IgD-negative memory B cell (primary cell): Measurements from ENCODE around the gene SIN3A. TPM values are rescaled to one million over a fixed set of nuclear protein-coding genes. Genes with fewer than 3 reads are reported as not detected.

Experiments used
- H3K27ac Mint-ChIP-seq, 3 donors: one replicate each; pipeline ENCODE4 v1.8.0; 2020 to 2022; ENCODE audit warnings: mild to moderate bottlenecking in 3 of 3, mixed read lengths in 3 of 3, moderate library complexity in 1 of 3
- H3K27me3 Mint-ChIP-seq: one replicate; pipeline ENCODE4 v1.8.0; 2021; ENCODE audit warnings: mixed read lengths
- H3K36me3 Mint-ChIP-seq: one replicate; pipeline ENCODE4 v1.8.0; 2020; ENCODE audit warnings: mild to moderate bottlenecking, mixed read lengths
- H3K4me1 Mint-ChIP-seq, 3 donors: one replicate each; pipeline ENCODE4 v1.8.0; 2020 to 2022; ENCODE audit warnings: mixed read lengths in 3 of 3, mild to moderate bottlenecking in 1 of 3
- H3K4me3 Mint-ChIP-seq, 4 donors: one replicate each; pipeline ENCODE4 v1.8.0; 2020 to 2022; ENCODE audit warnings: mild to moderate bottlenecking in 4 of 4, mixed read lengths in 4 of 4, moderate library complexity in 3 of 4
- H3K9me3 Mint-ChIP-seq, 3 donors: one replicate each; pipeline ENCODE4 v1.8.0; 2020 to 2021; ENCODE audit warnings: mixed read lengths in 3 of 3, mild to moderate bottlenecking in 1 of 3
- polyA plus RNA-seq: library from polyadenylated mRNA; unstranded; fragments of 300-500 nt; fragmentation: Illumina TruSeq; gene quantifications from one replicate; pipeline ENCODE4 v1.2.3, GENCODE V29; 2021

Gene SIN3A
- polyA plus RNA-seq, 1 donor from 2014 or later, result 15.9 TPM

GRCh38 chr15:75371901-75372688 lies 79.4 kb downstream of the SIN3A start:
- Mint-ChIP-seq H3K4me3 (no peak overlapping the region), H3K36me3 (peaks cover 7% of the 10 kb centered on the region), H3K4me1 (peaks cover 7 to 22% (median 17%) of the 10 kb centered on the region in 3 donors), H3K27me3 (no peaks in the 10 kb centered on the region), H3K9me3 (no peaks in the 10 kb centered on the region), H3K27ac (peak overlapping the region in 1 of 3 donors; percentile 43)

GRCh38 chr15:75371486-75371885 lies 80.0 kb downstream of the SIN3A start:
- Mint-ChIP-seq H3K9me3 (no peaks in the 10 kb centered on the region), H3K4me3 (no peak overlapping the region), H3K27ac (peak overlapping the region in 1 of 3 donors; percentile 43), H3K4me1 (peaks cover 7 to 22% (median 17%) of the 10 kb centered on the region in 3 donors), H3K36me3 (peaks cover 7% of the 10 kb centered on the region), H3K27me3 (no peaks in the 10 kb centered on the region)

- no peaks in the 10 kb centered on the region for H3K27me3 Mint-ChIP-seq
- peaks cover 6 to 21% (median 17%) of the 10 kb centered on the region in 3 donors for H3K4me1 Mint-ChIP-seq
- H3K4me3 Mint-ChIP-seq, result peak overlapping the region; percentile 60 to 96 (median 92)
- no peaks in the 10 kb centered on the region for H3K9me3 Mint-ChIP-seq
- H3K36me3 Mint-ChIP-seq, result peaks cover 4% of the 10 kb centered on the region
- peak overlapping the region; percentile 97 to 100 (median 99) for H3K27ac Mint-ChIP-seq
Observed at GRCh38 chr15:75369897-75370581, 81.5 kb downstream of the SIN3A start.

- Mint-ChIP-seq H3K27ac (peak overlapping the region; percentile 97 to 100 (median 99)), H3K4me3 (peak overlapping the region; percentile 90 to 97 (median 95)), H3K4me1 (peaks cover 7 to 19% (median 10%) of the 10 kb centered on the region in 3 donors), H3K27me3 (no peaks in the 10 kb centered on the region), H3K9me3 (no peaks in the 10 kb centered on the region), H3K36me3 (peaks cover 5% of the 10 kb centered on the region)
Observed at GRCh38 chr15:75368689-75369239, 82.7 kb downstream of the SIN3A start.

- Mint-ChIP-seq H3K27me3 (no peaks in the 10 kb centered on the region), H3K36me3 (peaks cover 4% of the 10 kb centered on the region)
Observed at GRCh38 chr15:75367913-75368688, 83.4 kb downstream of the SIN3A start, which contains the start of gene MAN2C1. Gene MAN2C1, minus strand, starts transcription at chr15:75368607. Its CDS starts 24 bp downstream, at chr15:75368583.

GRCh38 chr15:75367406-75367912 lies 84.0 kb downstream of the SIN3A start:
- Mint-ChIP-seq H3K9me3 (no peaks in the 10 kb centered on the region), H3K27ac (peak overlapping the region; percentile 97 to 100 (median 99)), H3K36me3 (peaks cover 4% of the 10 kb centered on the region), H3K27me3 (no peaks in the 10 kb centered on the region), H3K4me3 (peak overlapping the region; percentile 90 to 97 (median 95)), H3K4me1 (peaks cover 8 to 19% (median 10%) of the 10 kb centered on the region in 3 donors)

More at GRCh38 chr15:75367913-75368688, 83.4 kb downstream of the SIN3A start, which contains the start of gene MAN2C1:
- Mint-ChIP-seq H3K4me3 (peak within 1 kb of the TSS; percentile 90 to 97 (median 95)), H3K27ac (peak within 1 kb of the TSS; percentile 97 to 100 (median 99)), H3K4me1 (peaks cover 8 to 19% (median 10%) of the 10 kb centered on the region in 3 donors), H3K9me3 (no peaks in the 10 kb centered on the region)

- H3K9me3 Mint-ChIP-seq, result no peaks in the 10 kb centered on the region
- peaks cover 8 to 19% (median 10%) of the 10 kb centered on the region in 3 donors for H3K4me1 Mint-ChIP-seq
- H3K36me3 Mint-ChIP-seq, result peaks cover 4% of the 10 kb centered on the region
- H3K27me3 Mint-ChIP-seq, result no peaks in the 10 kb centered on the region
- H3K27ac Mint-ChIP-seq, result peak overlapping the region; percentile 97 to 100 (median 99)
- peak overlapping the region in 3 of 4 donors; percentile 94 to 97 (median 96) for H3K4me3 Mint-ChIP-seq
Observed at GRCh38 chr15:75367006-75367405, 84.5 kb downstream of the SIN3A start.

GRCh38 chr15:75366163-75366562 lies 85.3 kb downstream of the SIN3A start:
- H3K4me1 Mint-ChIP-seq, result peaks cover 8 to 19% (median 10%) of the 10 kb centered on the region in 3 donors
- H3K9me3 Mint-ChIP-seq, result no peaks in the 10 kb centered on the region
- no peaks in the 10 kb centered on the region for H3K27me3 Mint-ChIP-seq
- H3K36me3 Mint-ChIP-seq, result peaks cover 4% of the 10 kb centered on the region
- H3K27ac Mint-ChIP-seq, result no peak overlapping the region
- no peak overlapping the region for H3K4me3 Mint-ChIP-seq

- Mint-ChIP-seq H3K27ac (no peak overlapping the region), H3K4me1 (peaks cover 8 to 17% (median 10%) of the 10 kb centered on the region in 3 donors), H3K36me3 (peaks cover 4% of the 10 kb centered on the region), H3K9me3 (no peaks in the 10 kb centered on the region), H3K27me3 (no peaks in the 10 kb centered on the region), H3K4me3 (peak overlapping the region in 1 of 4 donors; percentile 3)
Observed at GRCh38 chr15:75364881-75365280, 86.6 kb downstream of the SIN3A start.

- no peaks in the 10 kb centered on the region for H3K27me3 Mint-ChIP-seq
- no peak overlapping the region for H3K4me3 Mint-ChIP-seq
- H3K9me3 Mint-ChIP-seq, result no peaks in the 10 kb centered on the region
- peaks cover 4% of the 10 kb centered on the region for H3K36me3 Mint-ChIP-seq
- H3K27ac Mint-ChIP-seq, result peak overlapping the region in 1 of 3 donors; percentile 45
- H3K4me1 Mint-ChIP-seq, result peaks cover 3 to 6% (median 6%) of the 10 kb centered on the region in 3 donors
Observed at GRCh38 chr15:75363786-75364185, 87.7 kb downstream of the SIN3A start.

GRCh38 chr15:75362642-75363249 lies 88.7 kb downstream of the SIN3A start:
- Mint-ChIP-seq H3K4me3 (peak overlapping the region in 1 of 4 donors; percentile 68), H3K36me3 (peaks cover 4% of the 10 kb centered on the region), H3K27ac (no peak overlapping the region), H3K9me3 (no peaks in the 10 kb centered on the region), H3K4me1 (peaks cover 0 to 5% (median 3%) of the 10 kb centered on the region in 3 donors), H3K27me3 (no peaks in the 10 kb centered on the region)

- Mint-ChIP-seq H3K9me3 (no peaks in the 10 kb centered on the region), H3K27ac (no peak overlapping the region), H3K27me3 (no peaks in the 10 kb centered on the region), H3K4me1 (peaks cover 0 to 3% (median 0%) of the 10 kb centered on the region in 3 donors), H3K4me3 (no peak overlapping the region), H3K36me3 (peaks cover 4% of the 10 kb centered on the region)
Observed at GRCh38 chr15:75361989-75362641, 89.4 kb downstream of the SIN3A start.

- Mint-ChIP-seq H3K4me3 (no peak overlapping the region), H3K9me3 (no peaks in the 10 kb centered on the region), H3K36me3 (peaks cover 4% of the 10 kb centered on the region), H3K27ac (no peak overlapping the region), H3K27me3 (no peaks in the 10 kb centered on the region), H3K4me1 (peaks cover 0 to 3% (median 0%) of the 10 kb centered on the region in 3 donors)
Observed at GRCh38 chr15:75361361-75361988, 90.0 kb downstream of the SIN3A start.
